CD4-positive, alpha-beta T cell treated with Interferon alpha-2 for 1 hour (primary cell): Measurements from ENCODE around the gene STARD7.
A peak's percentile ranks its signal among the peaks of the same experiment; 100 is the strongest.

Experiments used
- DNase-seq, 2 donors: peaks; one replicate each; pipeline ENCODE4 v3.0.0-alpha.2; 2020 to 2022

STARD7 gene

DNA sequence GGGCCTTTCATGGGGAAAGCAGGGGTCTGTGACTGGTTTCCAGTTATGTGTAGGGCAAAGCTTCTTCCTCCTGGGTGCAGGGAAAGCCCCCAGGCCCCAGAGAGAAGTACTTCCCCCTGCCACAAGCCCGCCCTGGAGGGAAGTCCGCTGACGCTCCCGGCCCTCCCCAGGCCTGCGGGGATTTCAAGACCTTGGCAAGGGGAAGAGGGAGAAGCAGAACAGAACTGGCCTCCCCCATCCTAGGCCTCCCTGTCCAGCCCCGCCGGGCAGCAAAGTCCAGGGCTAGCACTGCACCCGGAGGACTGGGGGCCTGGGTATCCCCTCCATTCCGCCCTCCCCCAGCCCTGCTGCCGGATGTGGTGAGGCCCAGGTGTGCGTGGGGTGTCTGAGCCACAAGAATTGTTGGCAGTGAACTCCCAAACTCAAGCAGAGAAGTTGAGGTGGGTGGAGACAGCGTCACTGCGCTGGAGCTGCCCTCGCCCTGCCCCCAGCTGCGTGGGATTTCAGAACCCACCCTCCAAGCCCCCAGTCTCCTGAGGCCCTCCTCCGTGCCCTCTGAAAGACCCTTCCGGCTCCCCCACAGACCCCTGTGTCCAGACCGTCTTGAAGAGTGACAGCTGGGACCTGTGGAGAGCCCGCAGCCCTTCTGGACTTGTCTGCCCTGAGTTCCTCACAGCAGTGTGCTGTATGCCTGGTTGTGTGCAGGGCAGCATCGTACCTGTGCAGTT lies 62.3 kb downstream of the STARD7 start:
- peak; percentile 89 to 90 for DNase-seq

DNA sequence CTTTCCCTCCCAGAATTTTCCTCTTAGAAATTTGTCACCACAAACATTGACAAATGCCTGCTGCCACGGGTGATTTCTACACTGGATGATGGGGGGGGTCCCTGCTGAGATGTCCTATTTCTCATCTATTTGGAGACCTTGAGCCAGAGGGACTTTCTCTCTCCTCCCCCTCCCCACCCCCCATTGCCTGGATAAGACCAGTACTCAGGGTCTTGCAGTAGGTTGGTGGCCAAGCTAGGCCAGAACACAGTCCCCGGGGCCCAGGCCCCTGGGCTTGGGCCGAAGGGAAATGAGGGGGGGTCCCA lies 62.8 kb downstream of the STARD7 start:
- DNase-seq, result no peak

DNA sequence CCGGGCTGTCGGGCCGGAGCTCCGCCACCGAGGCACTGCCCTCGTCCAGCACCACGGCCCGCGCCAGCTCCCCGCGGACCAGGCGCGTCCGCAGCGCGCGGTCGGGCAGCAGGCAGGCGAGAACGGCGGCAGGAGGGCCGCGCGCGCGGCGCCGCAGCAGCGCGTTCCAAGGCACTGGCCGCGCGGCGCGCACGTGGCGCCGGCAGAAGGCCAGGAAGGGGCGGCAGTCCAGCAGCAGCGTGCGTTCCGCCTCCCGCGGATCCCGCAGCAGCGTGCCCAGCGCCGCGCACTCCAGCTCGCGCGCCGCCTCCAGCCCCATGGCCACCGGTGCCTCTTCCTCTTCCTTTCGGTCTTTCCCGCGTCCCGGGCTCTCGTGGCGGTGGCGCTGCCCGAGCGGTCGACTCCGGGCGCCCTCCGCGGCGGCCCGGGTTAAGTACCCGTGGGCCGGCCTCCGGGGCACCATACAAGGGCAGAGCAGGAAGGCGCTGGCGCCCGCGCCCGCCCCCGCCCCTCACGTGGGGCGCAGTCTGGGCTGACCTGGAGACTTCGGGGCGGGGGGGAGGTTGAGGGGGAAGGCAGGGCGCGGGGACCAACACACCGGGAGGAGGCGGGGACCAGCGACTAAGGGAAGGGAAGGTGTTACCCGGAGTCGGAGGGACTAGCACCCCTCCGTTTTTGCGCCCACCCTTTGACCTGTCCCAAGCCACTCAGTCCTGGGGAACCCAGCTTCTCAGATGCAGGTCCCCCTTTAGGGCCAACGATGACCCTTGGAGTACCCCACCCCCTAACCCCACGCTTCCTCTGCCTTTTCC lies 63.4 kb downstream of the STARD7 start, which contains the start of gene DUSP2:
TSS of gene DUSP2 (minus strand) at position 405 of the 812 bp plus-strand sequence. CDS start at position 319, 86 bp downstream.
- DNase-seq, result peak; percentile 95

DNA sequence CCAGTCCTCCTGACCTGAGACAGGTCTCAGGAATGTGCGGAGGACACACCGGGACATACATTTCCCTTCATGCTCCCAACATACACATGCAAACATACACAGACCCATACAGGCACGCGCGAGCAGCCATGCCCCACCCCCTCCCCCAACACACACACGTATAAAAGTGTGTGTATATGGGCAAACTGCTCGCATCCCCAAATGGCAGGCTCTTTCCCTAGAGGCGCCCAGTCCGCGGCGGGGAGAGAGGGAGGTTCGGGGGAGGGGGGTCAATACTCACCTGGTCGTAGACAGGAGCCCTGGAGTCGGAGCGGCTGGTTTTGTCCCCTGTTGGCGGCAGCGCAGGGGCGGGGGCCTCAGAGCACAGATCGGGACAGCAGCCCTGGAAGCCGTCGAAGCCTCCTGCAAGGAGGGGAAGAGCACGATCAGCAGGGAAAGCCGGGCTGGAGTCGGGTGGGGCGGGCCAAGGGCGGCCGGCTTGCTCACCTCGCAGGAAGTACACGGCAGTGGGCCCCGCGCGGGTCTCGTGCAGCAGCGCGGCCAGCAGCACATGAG lies 64.1 kb downstream of the STARD7 start:
- DNase-seq, result peak; percentile 23 to 52

DNA sequence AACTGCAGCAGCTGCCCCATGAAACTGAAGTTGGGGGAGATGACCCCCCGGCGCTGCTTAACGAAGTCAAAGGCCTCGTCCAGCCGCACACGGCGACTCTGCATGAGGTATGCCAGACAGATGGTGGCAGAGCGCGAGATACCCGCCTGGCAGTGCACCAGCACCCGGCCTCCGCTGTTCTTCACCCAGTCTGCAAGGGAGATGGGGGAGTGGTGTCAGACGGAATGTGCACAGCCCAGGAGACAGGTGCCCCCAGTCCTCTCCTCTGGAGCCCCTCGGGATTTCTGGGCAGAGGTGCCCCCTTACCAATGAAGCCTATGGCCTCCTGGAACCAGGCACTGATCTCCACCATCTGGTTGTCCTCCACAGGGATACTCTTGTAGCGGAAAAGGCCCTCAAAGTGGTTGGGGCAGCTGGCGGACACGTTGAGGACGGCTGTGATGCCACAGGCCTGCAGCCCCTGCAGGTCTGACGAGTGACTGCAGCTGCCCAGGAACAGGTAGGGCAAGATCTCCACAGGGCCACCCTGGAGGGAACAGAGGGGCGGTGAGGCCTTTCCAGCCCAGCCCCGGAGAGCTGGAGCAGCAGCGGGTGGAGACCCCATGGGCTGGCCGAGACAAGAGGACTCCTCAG lies 64.7 kb downstream of the STARD7 start:
- DNase-seq, result peak; percentile 28 to 48

DNA sequence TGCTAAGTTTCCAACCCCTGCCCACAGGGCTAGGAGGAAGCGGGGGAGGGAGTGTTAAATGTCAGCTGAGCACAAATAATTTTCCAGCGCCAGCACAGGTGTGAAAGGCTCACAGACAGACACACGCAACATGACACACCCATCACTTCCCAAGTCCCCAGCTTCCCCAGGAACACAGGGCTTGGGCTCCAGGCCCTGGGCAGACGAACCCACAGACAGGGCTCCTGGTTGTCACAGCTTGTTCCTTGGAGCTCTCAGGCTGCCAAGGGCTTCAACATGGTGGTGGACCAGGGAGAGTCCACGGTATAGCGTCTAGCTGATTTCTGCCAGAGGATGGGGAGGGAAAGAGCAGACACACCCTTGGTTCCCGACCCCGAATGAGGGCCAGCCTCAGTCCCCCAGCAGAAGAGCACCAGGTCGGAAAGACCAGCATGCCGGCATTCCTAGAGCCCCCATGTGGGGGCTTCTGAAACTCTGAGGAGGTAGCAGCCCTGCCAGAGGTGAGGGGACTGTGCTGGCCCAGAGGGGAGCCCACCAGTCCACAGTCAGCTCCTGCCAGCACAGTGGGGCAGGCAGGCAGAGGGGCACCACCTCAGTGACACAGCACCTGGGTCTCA lies 65.3 kb downstream of the STARD7 start:
- peak; percentile 13 to 52 for DNase-seq

DNA sequence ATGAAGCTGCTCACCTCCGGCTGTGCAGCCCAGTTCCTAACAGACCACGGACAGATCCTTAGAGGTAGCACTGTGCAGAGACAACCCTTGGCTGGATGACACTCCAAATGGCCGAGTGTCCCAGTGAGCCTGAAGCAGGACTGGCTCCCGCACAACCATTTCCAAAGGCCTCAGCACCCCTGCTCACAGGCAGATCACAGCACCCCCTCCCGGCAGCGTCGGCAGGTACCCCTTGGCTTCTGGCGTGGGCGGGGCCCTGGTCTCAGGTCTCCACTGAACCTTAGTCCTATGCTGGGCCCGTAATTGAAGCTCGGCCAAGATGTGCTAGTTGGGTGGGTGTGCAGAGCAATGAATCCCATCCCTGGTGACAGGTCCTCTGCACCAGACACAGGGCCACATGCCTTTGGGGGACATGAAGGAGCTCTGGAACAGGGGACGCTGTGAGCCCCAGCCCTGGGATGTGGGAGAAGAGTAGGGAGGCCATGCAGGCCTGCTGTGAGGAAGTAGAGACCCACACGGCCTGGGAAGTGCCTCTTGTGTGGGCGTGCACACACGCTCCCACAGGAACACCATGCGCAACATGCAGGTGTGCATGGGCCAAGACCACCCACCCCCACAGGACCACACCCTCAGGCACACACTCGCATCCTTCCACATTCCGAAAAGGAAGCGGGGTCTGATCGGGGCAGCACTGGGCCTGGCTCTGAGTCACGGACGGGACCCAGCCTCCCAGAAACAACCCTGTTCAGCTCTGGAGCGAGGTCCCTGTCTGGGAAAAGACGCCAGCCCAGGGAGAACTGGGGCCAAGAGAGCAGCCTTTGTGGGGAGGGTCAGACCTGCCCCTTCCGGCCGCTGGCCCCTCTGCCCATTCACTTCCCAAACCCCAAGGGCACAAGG lies 66.2 kb downstream of the STARD7 start:
- DNase-seq, result peak; percentile 70 to 78

DNA sequence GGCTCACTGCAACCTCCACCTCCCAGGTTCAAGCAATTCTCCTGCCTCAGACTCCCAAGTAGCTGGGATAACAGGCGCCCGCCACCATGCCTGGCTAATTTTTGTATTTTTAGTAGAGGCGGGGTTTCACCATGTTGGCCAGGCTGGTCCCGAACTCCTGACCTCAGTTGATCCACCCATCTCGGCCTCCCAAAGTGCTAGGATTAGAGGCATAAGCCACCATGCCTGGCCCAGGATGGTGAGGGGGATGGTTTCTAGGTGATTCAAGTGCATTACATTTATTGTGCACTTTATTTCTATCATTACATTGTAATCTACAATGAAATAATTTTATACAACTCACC lies 67.0 kb downstream of the STARD7 start:
- DNase-seq, result peak in 1 of 2 donors; percentile 29

DNA sequence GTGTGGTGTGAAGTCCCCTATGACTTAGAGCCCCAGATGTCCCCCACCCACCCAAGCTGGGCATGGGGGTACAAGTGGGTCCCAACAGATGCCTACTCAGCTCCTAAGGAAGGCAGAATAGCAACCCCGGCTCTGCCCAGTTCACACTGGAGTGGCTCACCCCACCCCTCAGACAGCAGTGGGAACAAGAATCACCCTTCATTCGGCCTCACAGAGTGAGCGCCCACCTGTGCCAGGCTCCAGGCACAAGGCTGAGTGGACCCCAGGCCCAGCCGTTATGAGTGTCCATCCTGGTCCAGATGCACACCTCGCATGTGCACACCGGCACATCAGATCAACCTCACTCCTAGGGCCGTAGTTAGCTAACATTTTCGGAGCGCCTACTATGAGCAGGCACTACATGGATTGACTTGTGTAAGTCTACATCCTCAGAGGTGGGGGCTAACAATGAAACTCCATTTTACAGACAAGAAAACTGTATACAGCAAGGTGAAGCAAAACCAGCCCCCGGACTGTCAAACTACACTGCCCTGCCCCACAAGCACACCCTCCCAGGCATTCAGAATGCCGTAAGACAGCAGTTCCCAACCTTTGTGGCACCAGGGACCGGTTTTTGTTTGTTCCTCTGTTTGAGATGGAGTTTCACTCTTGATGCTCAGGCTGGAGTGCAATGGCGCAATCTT lies 67.5 kb downstream of the STARD7 start:
- peak in 1 of 2 donors; percentile 39 for DNase-seq

DNA sequence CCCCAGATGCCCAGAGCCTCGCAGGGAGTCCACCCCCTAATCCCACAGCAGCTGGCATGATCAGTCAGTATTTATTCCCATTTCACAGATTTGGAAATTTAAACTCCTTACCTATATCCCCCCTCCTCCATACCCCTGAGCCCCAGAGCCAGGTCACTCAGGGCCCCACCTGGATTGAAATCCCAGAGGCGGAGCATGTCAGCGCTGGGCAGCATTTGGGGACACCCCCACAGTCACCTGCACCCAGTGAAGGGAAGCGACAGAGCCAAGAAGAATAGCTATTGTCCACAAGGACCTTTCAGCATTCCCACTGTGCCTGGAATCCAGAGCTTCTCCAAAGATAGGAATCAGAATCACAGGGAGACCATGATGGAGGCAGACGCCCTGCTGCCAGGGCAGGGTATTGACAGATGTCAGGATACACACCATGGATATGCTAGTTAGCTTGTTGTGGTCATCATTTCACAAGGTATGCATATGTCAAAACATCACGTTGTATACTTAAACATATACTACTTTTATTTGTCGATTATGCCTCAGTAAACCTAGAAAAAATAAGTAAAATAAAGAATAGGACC lies 69.4 kb downstream of the STARD7 start:
- DNase-seq, result peak in 1 of 2 donors; percentile 27

DNA sequence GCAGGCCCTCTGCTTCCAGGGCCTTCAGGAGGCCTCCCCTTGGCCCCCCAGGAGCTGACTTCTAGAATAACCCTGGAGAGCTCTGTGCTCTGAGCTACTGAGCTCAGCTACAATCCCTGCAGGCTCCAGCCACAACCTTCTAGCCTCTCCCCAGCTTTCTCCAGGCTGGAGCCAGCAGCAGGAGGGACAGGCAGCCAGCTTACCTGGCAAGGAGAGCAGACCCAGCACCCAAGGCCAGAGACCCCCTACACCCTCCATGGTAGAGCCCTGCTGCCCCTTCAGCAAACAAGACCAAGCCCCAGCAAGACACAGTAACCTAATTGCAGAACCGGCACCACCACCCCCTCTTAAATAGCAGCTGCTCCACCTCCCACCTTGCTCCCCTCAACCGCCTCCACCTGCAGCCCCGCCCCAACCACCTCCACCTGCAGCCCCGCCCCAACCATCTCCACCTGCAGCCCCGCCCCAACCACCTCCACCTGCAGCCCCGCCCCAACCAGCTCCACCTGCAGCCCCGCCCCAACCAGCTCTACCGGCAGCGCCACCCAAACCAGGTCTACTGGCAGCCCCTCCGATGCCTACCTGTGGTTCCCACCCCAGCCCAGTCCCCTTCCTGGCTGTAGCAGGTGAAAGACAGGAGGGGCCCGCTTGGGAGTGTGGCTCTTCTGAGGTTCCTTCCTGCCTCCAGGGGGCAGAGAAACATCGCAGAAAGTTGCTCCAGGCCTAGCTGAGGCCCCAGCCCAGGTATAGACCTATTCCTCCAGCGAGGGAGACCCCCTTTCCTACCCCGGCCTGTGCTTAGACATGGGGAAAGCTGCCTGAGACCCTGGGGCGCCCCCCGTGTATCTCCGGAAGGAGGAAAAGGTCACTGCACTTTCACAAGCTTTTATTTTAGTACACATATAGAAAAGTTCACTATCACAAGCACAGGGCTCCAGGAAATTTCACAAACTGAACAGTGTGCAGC lies 70.2 kb downstream of the STARD7 start, which contains the start of gene ASTL:
TSS of gene ASTL (minus strand) at position 324 of the 967 bp plus-strand sequence. CDS start at position 258, 66 bp downstream.
- peak; percentile 71 to 76 for DNase-seq

DNA sequence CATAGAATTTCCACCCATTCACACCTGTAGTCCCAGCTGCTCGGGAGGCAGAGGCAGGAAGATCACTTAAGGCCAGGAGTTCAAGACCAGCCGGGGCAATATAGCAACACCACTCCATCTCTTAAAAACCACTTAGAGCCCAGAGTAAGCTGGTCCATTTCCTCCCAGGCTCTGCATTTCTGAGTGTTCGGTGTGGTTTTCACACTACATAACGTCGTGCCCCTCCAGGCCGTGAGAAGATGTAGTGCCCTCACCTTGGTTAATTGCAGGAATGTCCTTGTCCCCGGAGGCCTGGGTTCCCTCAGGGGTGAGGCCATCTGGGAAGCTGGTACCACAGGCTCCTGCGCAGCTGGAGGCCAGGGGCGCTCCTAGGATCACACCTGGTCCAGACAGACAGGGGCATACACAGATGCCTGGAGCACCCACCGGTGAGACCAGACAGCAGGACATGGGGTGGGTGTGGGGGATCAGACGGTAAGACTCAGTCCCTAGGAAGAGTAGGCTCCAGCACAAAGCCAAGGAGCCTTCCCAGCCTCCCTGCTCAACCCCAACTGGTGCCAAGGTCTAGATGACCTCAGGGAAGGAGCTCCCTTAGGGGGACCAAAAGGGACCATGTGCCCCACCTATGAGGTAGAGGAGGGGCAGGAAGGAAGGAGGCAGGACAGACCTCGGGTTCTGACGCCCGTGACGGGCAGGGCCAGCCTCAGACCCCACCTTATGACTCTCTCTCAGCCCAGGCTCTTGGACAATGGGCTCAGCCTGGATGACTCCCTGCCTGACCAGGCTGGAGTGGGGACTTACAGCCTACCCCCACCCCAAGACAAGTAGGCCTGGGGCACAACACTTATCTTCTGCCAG lies 71.1 kb downstream of the STARD7 start:
- DNase-seq, result peak in 1 of 2 donors; percentile 30

DNA sequence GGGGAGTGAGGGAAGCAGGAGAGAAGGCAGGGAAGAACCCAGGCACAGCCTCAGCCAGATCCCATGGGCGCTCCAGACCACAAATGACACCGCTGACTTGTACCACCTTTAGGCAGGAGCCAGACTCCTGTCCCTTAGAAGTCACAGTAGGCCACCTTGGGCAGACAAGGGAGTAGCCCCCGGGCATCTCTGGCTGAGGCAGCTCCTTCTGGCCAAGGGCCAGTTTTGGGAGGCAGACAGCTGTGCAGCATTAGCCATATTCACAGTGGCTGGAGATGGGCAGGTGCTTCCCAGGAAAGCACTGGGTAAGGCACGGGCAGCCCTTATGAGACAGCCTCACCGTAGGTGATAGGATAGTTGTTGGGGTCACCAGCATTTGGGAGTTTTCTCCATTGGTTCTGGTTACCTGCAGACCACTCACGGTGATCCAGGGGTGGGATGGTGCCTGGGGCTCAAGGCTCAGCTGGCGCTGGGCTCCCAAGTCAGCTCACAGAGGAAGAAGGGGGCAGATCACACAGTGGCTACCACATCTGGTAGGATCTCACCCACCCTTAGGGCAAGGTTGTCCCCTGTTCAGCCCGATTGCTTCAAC lies 72.4 kb downstream of the STARD7 start:
- peak in 1 of 2 donors; percentile 35 for DNase-seq

DNA sequence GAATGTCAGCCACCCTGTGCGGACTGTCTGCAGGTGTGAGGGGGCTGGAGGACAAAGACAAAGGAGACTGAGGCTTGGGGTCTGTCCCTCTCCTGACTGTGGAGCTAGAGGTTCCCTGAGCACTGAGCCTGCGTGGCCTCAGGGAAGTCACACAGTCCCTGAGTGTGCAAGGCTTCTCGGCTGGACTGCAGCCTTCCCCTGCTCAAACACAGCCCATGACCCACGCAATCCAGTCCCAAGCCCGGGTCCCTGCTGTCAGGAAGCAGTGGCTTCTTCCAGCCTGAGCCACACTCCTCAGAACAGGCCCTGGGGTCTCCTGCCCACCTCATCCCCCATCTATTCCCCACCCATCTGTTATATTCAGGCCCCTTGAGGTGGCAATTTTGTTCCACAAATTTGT lies 73.0 kb downstream of the STARD7 start:
- DNase-seq, result peak in 1 of 2 donors; percentile 21

DNA sequence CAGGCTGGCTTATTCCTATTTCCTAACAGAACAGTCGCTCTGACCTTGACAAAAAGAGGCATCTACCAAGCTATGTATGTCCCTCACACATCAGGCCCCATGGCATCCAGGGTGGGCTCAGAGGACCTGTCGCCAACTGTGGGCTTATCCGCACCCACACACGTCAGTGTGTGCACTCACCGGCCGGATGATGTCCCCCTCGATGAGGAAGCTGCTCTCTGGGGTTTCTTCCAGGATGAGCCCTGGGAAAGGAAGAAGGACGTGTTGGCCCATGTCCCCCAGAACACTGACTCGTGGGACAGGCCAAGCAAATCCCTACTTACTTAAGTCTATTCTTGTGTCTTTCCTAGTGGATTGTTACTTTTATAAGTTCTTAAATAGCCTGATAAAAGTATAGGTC lies 73.5 kb downstream of the STARD7 start:
- peak in 1 of 2 donors; percentile 15 for DNase-seq
